ENCODE data around the gene SECISBP2L. TPM values are rescaled to one million over a fixed set of nuclear protein-coding genes. Genes with fewer than 3 reads are reported as not detected.

Gene SECISBP2L
- total RNA-seq, 4 donors from 2014 or later: 27.7 to 63.2 (median 33.2) TPM

DNA sequence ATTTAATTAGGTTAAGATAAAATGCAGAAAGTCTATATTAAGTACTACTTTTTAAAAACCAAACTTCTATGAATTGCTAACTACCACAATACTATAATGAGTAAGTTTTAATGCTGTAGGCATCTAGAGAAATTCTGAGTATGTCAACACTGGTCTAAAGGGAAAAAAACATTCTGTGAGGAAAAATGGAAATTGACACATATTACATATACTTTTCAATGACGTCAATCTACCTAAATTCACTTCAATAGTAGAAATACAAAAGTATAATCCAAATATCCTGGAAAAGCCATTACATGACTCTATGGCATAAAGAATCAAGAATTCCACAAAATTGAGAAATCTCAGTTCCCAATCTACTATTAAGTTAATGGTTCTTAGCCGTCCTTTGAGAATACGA lies 2.2 kb downstream of the SECISBP2L start:
- no peak for DNase-seq
- Histone ChIP-seq H3K27me3 (no peaks in the 10 kb centered on the region), H3K36me3 (no peaks in the 10 kb centered on the region), H3K4me1 (peaks cover 7 to 54% (median 28%) of the 10 kb centered on the region in 4 donors), H3K27ac (no peak overlapping the region), H3K4me3 (peak overlapping the region in 1 of 4 donors; percentile 99), H3K9me3 (no peaks in the 10 kb centered on the region)
- intact Hi-C loops (cut with DNase I; ENCODE audit: low total_unique reads): no loop called here
- TF ChIP-seq POLR2A (IDR thresholded peaks at IDR 0.05): no peak
- no peak for TF ChIP-seq POLR2AphosphoS5 (IDR thresholded peaks at IDR 0.05)
- TF ChIP-seq EP300 (IDR thresholded peaks at IDR 0.05; ENCODE audit: low read depth): no peak
- TF ChIP-seq CTCF (IDR thresholded peaks at IDR 0.05): no peak
- 79 to 84% methylated on average over 3 of the region's 3 CpGs for WGBS, 2 donors (ENCODE audit: low coverage in 1 of 2)
- in situ Hi-C loops (cut with MboI; ENCODE audit: low pct_ligation_motif_present in 1 of 4, low pct_unique_long_range_greater_than_20kb in 1 of 4, low sequenced_read_pairs in 3 of 4): no loop called here

DNA sequence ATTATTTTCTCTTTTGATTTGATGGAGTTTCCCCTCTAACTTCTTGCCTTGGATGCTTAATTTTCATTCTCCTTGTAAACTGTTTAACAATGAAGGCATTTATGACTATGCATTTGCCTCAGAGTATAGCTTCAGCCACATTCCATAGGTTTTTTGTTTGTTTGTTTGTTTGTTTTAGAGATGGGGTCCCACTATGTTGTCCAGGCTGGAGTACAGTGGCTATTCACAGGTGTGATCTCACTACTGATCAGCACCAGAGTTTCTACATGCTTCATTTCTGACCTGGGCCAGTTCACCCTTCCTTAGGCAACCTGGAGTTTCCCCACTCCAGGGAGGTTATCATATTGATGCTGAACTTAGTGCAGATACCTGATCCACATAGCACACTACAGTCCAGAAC lies 4.1 kb downstream of the SECISBP2L start:
- in situ Hi-C loops (cut with MboI; ENCODE audit: low pct_ligation_motif_present in 1 of 4, low pct_unique_long_range_greater_than_20kb in 1 of 4, low sequenced_read_pairs in 3 of 4): no loop called here
- Histone ChIP-seq H3K4me3 (no peak overlapping the region), H3K4me1 (peaks cover 19 to 72% (median 37%) of the 10 kb centered on the region in 4 donors), H3K27ac (no peak overlapping the region), H3K27me3 (no peaks in the 10 kb centered on the region), H3K36me3 (no peaks in the 10 kb centered on the region), H3K9me3 (no peaks in the 10 kb centered on the region)
- no peak for DNase-seq
- intact Hi-C loops (cut with DNase I; ENCODE audit: low total_unique reads): no loop called here
- TF ChIP-seq POLR2AphosphoS5 (IDR thresholded peaks at IDR 0.05) (no peak), EP300 (IDR thresholded peaks at IDR 0.05; ENCODE audit: low read depth) (no peak), POLR2A (IDR thresholded peaks at IDR 0.05) (no peak), CTCF (IDR thresholded peaks at IDR 0.05) (no peak)

DNA sequence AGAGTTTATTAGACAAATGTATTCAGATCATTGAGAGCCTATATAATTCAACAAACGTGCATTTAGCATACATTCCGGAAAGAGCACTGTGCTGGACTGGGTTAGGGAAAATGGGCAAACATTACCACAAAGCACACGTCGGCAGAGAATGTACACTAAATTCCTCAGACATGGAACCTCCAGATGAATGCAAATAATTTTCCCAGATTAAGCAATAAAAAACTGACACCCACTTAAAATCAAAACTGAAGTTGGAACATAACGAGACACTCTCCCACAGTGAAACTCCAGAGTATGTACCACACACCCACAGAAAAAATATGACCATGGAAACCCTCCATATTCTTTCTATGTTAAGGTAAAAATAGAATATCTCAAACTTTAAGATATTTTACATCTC lies 4.8 kb downstream of the SECISBP2L start:
- in situ Hi-C loops (cut with MboI; ENCODE audit: low pct_ligation_motif_present in 1 of 4, low pct_unique_long_range_greater_than_20kb in 1 of 4, low sequenced_read_pairs in 3 of 4) (no loop called here), intact Hi-C loops (cut with DNase I; ENCODE audit: low total_unique reads) (no loop called here)

DNA sequence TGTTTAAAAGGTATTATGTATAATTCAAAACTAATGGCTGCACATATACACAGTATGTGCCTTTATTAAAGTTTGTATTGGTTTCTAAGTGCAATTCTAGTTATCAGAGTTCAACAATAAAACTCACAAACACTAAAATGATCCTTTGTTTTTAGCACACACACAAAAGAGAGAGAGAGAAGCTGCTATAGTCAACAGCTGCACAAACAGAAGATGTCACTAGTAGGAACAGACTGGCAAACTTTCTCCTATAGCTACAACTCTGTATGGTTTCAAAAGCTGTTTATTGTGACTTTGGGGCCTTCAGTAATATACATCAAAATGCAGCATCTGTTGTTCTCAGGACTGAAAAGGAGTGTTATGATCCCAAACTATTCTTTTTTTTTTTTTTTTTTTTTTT lies 6.1 kb downstream of the SECISBP2L start:
- intact Hi-C loops (cut with DNase I; ENCODE audit: low total_unique reads) (no loop called here), in situ Hi-C loops (cut with MboI; ENCODE audit: low pct_ligation_motif_present in 1 of 4, low pct_unique_long_range_greater_than_20kb in 1 of 4, low sequenced_read_pairs in 3 of 4) (no loop called here)
- DNase-seq: no peak

More for the DNA sequence above, 4.8 kb downstream of the SECISBP2L start:
- DNase-seq: no peak
- WGBS, 2 donors (ENCODE audit: low coverage in 1 of 2): 58 to 67% methylated on average over 5 of the region's 5 CpGs
- no peaks in the 10 kb centered on the region for H3K36me3 ChIP-seq
- H3K27me3 ChIP-seq: no peaks in the 10 kb centered on the region
- no peaks in the 10 kb centered on the region for H3K9me3 ChIP-seq
- H3K4me3 ChIP-seq: no peak overlapping the region
- peaks cover 19 to 77% (median 40%) of the 10 kb centered on the region in 4 donors for H3K4me1 ChIP-seq
- no peak for TF ChIP-seq POLR2AphosphoS5 (IDR thresholded peaks at IDR 0.05)
- TF ChIP-seq POLR2A (IDR thresholded peaks at IDR 0.05): no peak
- TF ChIP-seq CTCF (IDR thresholded peaks at IDR 0.05): no peak
- no peak for TF ChIP-seq EP300 (IDR thresholded peaks at IDR 0.05; ENCODE audit: low read depth)
- no peak overlapping the region for H3K27ac ChIP-seq

More for the DNA sequence above, 6.1 kb downstream of the SECISBP2L start:
- Histone ChIP-seq H3K4me1 (peaks cover 19 to 87% (median 50%) of the 10 kb centered on the region in 4 donors), H3K27ac (no peak overlapping the region), H3K27me3 (no peaks in the 10 kb centered on the region), H3K9me3 (no peaks in the 10 kb centered on the region), H3K4me3 (no peak overlapping the region), H3K36me3 (peaks cover 0 to 2% (median 0%) of the 10 kb centered on the region in 4 donors)
- TF ChIP-seq EP300 (IDR thresholded peaks at IDR 0.05; ENCODE audit: low read depth) (no peak), POLR2AphosphoS5 (IDR thresholded peaks at IDR 0.05) (no peak), POLR2A (IDR thresholded peaks at IDR 0.05) (no peak), CTCF (IDR thresholded peaks at IDR 0.05) (no peak)
